ENCODE data around the gene JAM3. TPM values are rescaled to one million over a fixed set of nuclear protein-coding genes. Genes with fewer than 3 reads are reported as not detected.

The JAM3 gene
- total and polyA plus RNA-seq, 2 experiments from 2014 or later, result 46.2 to 63.7 TPM

DNA sequence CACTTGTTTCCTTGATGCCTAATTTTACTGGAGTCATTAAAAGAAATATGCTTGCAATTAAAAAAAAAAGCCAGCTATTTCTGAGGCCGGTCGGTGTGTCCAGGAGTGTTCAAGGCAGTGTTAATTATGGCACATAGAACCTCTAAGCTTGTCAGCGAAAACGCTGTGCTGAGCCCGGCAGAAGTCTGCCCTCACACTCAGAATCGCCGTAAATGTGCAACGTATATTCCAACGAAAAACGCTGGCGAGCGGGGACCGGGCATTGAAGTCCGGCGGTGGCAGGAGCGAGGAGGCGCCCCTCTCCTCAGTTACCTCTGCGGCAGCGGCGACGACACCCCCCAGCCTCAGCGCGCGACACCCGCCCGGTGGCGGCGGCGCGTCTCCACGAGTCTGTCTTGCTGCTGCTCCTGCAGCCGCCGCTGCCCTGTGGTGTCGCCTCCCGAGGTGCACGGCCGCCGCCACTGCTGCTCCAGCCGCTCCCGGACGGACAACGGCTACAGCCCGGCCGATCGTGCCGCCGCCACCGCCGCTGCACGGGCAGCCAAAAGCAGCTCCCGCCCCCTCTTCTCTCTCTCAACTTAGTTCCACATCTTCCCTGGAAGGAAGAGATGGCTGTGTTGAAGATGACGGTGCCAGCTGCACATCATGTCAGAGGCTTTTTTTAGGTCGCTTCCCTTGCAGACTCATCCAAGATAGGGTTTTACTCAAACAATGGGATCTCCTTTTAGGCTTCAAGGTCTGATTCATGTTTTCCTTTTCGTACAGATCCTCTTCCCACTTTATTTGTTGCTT lies 56.0 kb downstream of the JAM3 start:
- Histone ChIP-seq H3K79me2 (ENCODE audit: insufficient read depth) (peaks cover 34% of the 10 kb centered on the region), H3F3A (ENCODE audit: insufficient read depth) (peaks cover 53% of the 10 kb centered on the region), H4K20me1 (ENCODE audit: insufficient read depth) (no peaks in the 10 kb centered on the region), H3K9me2 (ENCODE audit: insufficient read depth) (no peaks in the 10 kb centered on the region), H3K9me3 (ENCODE audit: low read depth) (no peaks in the 10 kb centered on the region), H3K27me3 (replicated peaks; ENCODE audit: insufficient read depth) (no peaks in the 10 kb centered on the region), H3K36me3 (ENCODE audit: low read depth) (no peaks in the 10 kb centered on the region), H3K27ac (peak overlapping the region; percentile 72), H3K9ac (peak overlapping the region; percentile 31), H3K4me3 (no peak overlapping the region), H2AFZ (no peak overlapping the region), H3K4me2 (ENCODE audit: unreplicated experiment) (peak overlapping the region; percentile 2), H3K4me1 (ENCODE audit: insufficient read depth) (peaks cover 40% of the 10 kb centered on the region)
- in situ Hi-C loops (cut with MboI), result no loop called here
- 82 to 87% methylated on average over 47 to 54 of the region's 54 CpGs for whole genome bisulfite sequencing, 2 experiments (ENCODE audit: low coverage in 1 of 2, low lambda C conversion rate in 2 of 2, missing lambda C conversion rate in 2 of 2)
- TF ChIP-seq EZH2 (IDR thresholded peaks at IDR 0.05; ENCODE audit: insufficient read depth, poor library complexity, severe bottlenecking) (no peak), EZH2phosphoT487 (IDR thresholded peaks at IDR 0.05; ENCODE audit: insufficient read depth, low read depth) (no peak)
- DNase-seq, result peak; percentile 43

DNA sequence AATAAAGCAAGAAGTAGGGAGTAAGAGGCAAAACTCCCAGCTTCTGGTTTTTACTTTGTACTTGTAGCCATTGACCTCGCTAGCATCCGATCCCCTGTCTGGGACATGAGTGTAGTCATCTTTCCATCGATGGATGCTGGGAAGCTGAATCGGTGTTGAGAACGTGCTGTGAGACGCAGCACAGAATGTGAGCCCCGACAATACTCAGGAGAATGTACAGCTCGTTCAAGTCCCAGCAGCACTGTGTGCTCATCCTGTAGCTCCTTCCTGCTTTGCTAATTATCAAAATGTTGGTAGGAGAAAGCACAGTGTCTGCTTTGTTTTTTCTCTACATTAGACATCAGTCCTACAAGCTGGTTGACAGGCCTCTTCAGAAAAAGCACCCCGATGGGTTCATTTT lies 56.6 kb downstream of the JAM3 start:
- peaks cover 34% of the 10 kb centered on the region for H3K79me2 ChIP-seq (ENCODE audit: insufficient read depth)

GRCh38 chr11:134126217-134126822 lies 57.4 kb downstream of the JAM3 start:
- peak; percentile 96 for DNase-seq
- Histone ChIP-seq H3F3A (ENCODE audit: insufficient read depth) (peaks cover 39% of the 10 kb centered on the region), H3K27me3 (replicated peaks; ENCODE audit: insufficient read depth) (no peaks in the 10 kb centered on the region), H3K9me2 (ENCODE audit: insufficient read depth) (no peaks in the 10 kb centered on the region), H3K9ac (peak overlapping the region; percentile 31; the same call in 1 of the 2 replicates), H3K4me2 (ENCODE audit: unreplicated experiment) (peak overlapping the region; percentile 29), H4K20me1 (ENCODE audit: insufficient read depth) (no peaks in the 10 kb centered on the region), H3K36me3 (ENCODE audit: low read depth) (no peaks in the 10 kb centered on the region), H3K4me3 (no peak overlapping the region; the same call in 1 of the 2 replicates), H2AFZ (no peak overlapping the region), H3K4me1 (ENCODE audit: insufficient read depth) (peaks cover 27% of the 10 kb centered on the region), H3K27ac (peak overlapping the region; percentile 72), H3K79me2 (ENCODE audit: insufficient read depth) (peaks cover 34% of the 10 kb centered on the region), H3K9me3 (ENCODE audit: low read depth) (no peaks in the 10 kb centered on the region)
- 0 to 4% methylated on average over 1 of the region's 1 CpG for WGBS, 2 experiments (ENCODE audit: low coverage in 1 of 2, low lambda C conversion rate in 2 of 2, missing lambda C conversion rate in 2 of 2)
- TF ChIP-seq EZH2 (IDR thresholded peaks at IDR 0.05; ENCODE audit: insufficient read depth, poor library complexity, severe bottlenecking) (no peak), EZH2phosphoT487 (IDR thresholded peaks at IDR 0.05; ENCODE audit: insufficient read depth, low read depth) (no peak)
- in situ Hi-C loops (cut with MboI), result no loop called here

More for the DNA sequence above, 56.6 kb downstream of the JAM3 start:
- H3K4me2 ChIP-seq (ENCODE audit: unreplicated experiment), result peak overlapping the region; percentile 2
- no peak for DNase-seq
- in situ Hi-C loops (cut with MboI), result no loop called here
- WGBS, 2 experiments (ENCODE audit: low coverage in 1 of 2, low lambda C conversion rate in 2 of 2, missing lambda C conversion rate in 2 of 2), result 82 to 91% methylated on average over 9 of the region's 9 CpGs
- peaks cover 47% of the 10 kb centered on the region for H3F3A ChIP-seq (ENCODE audit: insufficient read depth)
- H3K9me3 ChIP-seq (ENCODE audit: low read depth), result no peaks in the 10 kb centered on the region
- no peak overlapping the region for H2AFZ ChIP-seq
- no peak overlapping the region for H3K4me3 ChIP-seq
- peak overlapping the region; percentile 72 for H3K27ac ChIP-seq
- H3K9ac ChIP-seq, result peak overlapping the region; percentile 31
- no peaks in the 10 kb centered on the region for H3K27me3 ChIP-seq (replicated peaks; ENCODE audit: insufficient read depth)
- H3K36me3 ChIP-seq (ENCODE audit: low read depth), result no peaks in the 10 kb centered on the region
- no peaks in the 10 kb centered on the region for H3K9me2 ChIP-seq (ENCODE audit: insufficient read depth)
- TF ChIP-seq EZH2 (IDR thresholded peaks at IDR 0.05; ENCODE audit: insufficient read depth, poor library complexity, severe bottlenecking) (no peak), EZH2phosphoT487 (IDR thresholded peaks at IDR 0.05; ENCODE audit: insufficient read depth, low read depth) (no peak)
- no peaks in the 10 kb centered on the region for H4K20me1 ChIP-seq (ENCODE audit: insufficient read depth)
- peaks cover 35% of the 10 kb centered on the region for H3K4me1 ChIP-seq (ENCODE audit: insufficient read depth)

GRCh38 chr11:134131628-134132244 lies 62.9 kb downstream of the JAM3 start:
- H3F3A ChIP-seq (ENCODE audit: insufficient read depth), result peaks cover 21% of the 10 kb centered on the region
- WGBS, 2 experiments (ENCODE audit: low coverage in 1 of 2, low lambda C conversion rate in 2 of 2, missing lambda C conversion rate in 2 of 2), result 97 to 98% methylated on average over 2 of the region's 2 CpGs
- H3K27me3 ChIP-seq (replicated peaks; ENCODE audit: insufficient read depth), result no peaks in the 10 kb centered on the region
- H3K36me3 ChIP-seq (ENCODE audit: low read depth), result no peaks in the 10 kb centered on the region
- H3K9ac ChIP-seq, result no peak overlapping the region
- H3K4me3 ChIP-seq, result no peak overlapping the region
- no peaks in the 10 kb centered on the region for H3K9me3 ChIP-seq (ENCODE audit: low read depth)
- H3K4me2 ChIP-seq (ENCODE audit: unreplicated experiment), result no peak overlapping the region
- DNase-seq, result no peak
- no peak overlapping the region for H2AFZ ChIP-seq
- TF ChIP-seq EZH2phosphoT487 (IDR thresholded peaks at IDR 0.05; ENCODE audit: insufficient read depth, low read depth) (no peak), EZH2 (IDR thresholded peaks at IDR 0.05; ENCODE audit: insufficient read depth, poor library complexity, severe bottlenecking) (no peak)
- no peaks in the 10 kb centered on the region for H4K20me1 ChIP-seq (ENCODE audit: insufficient read depth)
- H3K4me1 ChIP-seq (ENCODE audit: insufficient read depth), result peaks cover 4% of the 10 kb centered on the region
- H3K9me2 ChIP-seq (ENCODE audit: insufficient read depth), result no peaks in the 10 kb centered on the region
- in situ Hi-C loops (cut with MboI), result no loop called here
- peaks cover 41% of the 10 kb centered on the region for H3K79me2 ChIP-seq (ENCODE audit: insufficient read depth)
- no peak overlapping the region for H3K27ac ChIP-seq
